GM19463 (cell line): ENCODE measurements around the gene MTA1.
A peak's percentile ranks its signal among the peaks of the same experiment; 100 is the strongest.

Experiments
- ATAC-seq: cut with Tn5 transposase; IDR thresholded peaks from one replicate; pipeline ENCODE4 v1.9.1; 2021; ENCODE audit warnings: mild to moderate bottlenecking, moderate library complexity; ENCODE audit not compliant: unreplicated experiment

MTA1 gene

GRCh38 chr14:105485739-105486162 is 66.1 kb downstream of the MTA1 start:
- ATAC-seq = no peak

GRCh38 chr14:105486163-105486973 is 66.7 kb downstream of the MTA1 start, which contains the start of gene CRIP1:
CRIP1 (plus strand) TSS chr14:105486886; CDS start chr14:105487260, 374 bp downstream.
- ATAC-seq = no peak

GRCh38 chr14:105486974-105487448 is 67.4 kb downstream of the MTA1 start:
- ATAC-seq = no peak

- ATAC-seq = no peak
Measured at GRCh38 chr14:105487449-105487985, 67.9 kb downstream of the MTA1 start.

GRCh38 chr14:105487986-105488777 is 68.6 kb downstream of the MTA1 start:
- ATAC-seq = no peak

- ATAC-seq = no peak
Measured at GRCh38 chr14:105488781-105489541, 69.3 kb downstream of the MTA1 start.

GRCh38 chr14:105489542-105490266 is 70.1 kb downstream of the MTA1 start:
- no peak for ATAC-seq

GRCh38 chr14:105490267-105490571 is 70.6 kb downstream of the MTA1 start:
- ATAC-seq = peak; percentile 1

- peak; percentile 64 for ATAC-seq
Measured at GRCh38 chr14:105490572-105491365, 71.1 kb downstream of the MTA1 start, which contains the start of gene TEDC1. TEDC1 (plus strand) TSS chr14:105491246; CDS start chr14:105491376, 130 bp downstream.

- ATAC-seq = no peak
Measured at GRCh38 chr14:105491366-105491973, 71.8 kb downstream of the MTA1 start.

- no peak for ATAC-seq
Measured at GRCh38 chr14:105492031-105492970, 72.7 kb downstream of the MTA1 start.

GRCh38 chr14:105492971-105493871 is 73.6 kb downstream of the MTA1 start:
- no peak for ATAC-seq

- no peak for ATAC-seq
Measured at GRCh38 chr14:105493921-105494605, 74.4 kb downstream of the MTA1 start.

- ATAC-seq = no peak
Measured at GRCh38 chr14:105494606-105494929, 74.9 kb downstream of the MTA1 start.

- no peak for ATAC-seq
Measured at GRCh38 chr14:105495101-105495989, 75.7 kb downstream of the MTA1 start.
